ENCODE data around the gene HK1. TPM values are rescaled to one million over a fixed set of nuclear protein-coding genes. Genes with fewer than 3 reads are reported as not detected.

The HK1 gene
- total RNA-seq, 2 experiments from 2014 or later, result 153 to 154 TPM

- Mint-ChIP-seq H3K36me3 (ENCODE audit: low read depth) (no peaks in the 10 kb centered on the region), H3K27ac (no peak within 1 kb of the TSS), H3K9me3 (ENCODE audit: insufficient read depth) (no peaks in the 10 kb centered on the region), H3K4me3 (peak within 1 kb of the TSS; percentile 85), H3K27me3 (ENCODE audit: low read depth) (peaks cover 26% of the 10 kb centered on the region), H3K4me1 (ENCODE audit: low read depth) (peaks cover 29% of the 10 kb centered on the region)
- DNase-seq (peak; percentile 81), ATAC-seq (peak; percentile 97)
- CTCF ChIA-PET, result interaction anchor here (0.9 to 5.0 kb wide), 5 partner anchors 8 to 57 kb away, joined by 3 to 24 read pairs (median 5); no protein-coding TSS in a partner anchor
- POLR2A ChIA-PET, result interaction anchor here (0.9 kb wide), 1 partner anchor 17 kb away, joined by 4 read pairs; no protein-coding TSS in a partner anchor
Observed at GRCh38 chr10:69451209-69451783, 173.0 kb downstream of the HK1 start, which contains the start of gene TSPAN15. Gene TSPAN15, plus strand, starts transcription at chr10:69451465. Its CDS starts 130 bp downstream, at chr10:69451595.

Other genes with a start within 250 kb of the HK1 start
- 100 to 1,000 TPM; 166 to 168 TPM for gene SRGN, start 190.4 kb upstream of the HK1 start, total RNA-seq
- gene VPS26A, start 154.3 kb upstream of the HK1 start, total RNA-seq, result 10 to 100 TPM; 53.6 to 61.9 TPM
- gene SUPV3L1, start 98.3 kb upstream of the HK1 start, total RNA-seq, result 10 to 100 TPM; 35.5 to 36.8 TPM
- gene HKDC1, start 58.2 kb upstream of the HK1 start, total RNA-seq, result 1 to 10 TPM; 1.4 to 1.8 TPM
- not detected for gene TACR2, start 138.4 kb downstream of the HK1 start, total RNA-seq
- gene TSPAN15, start 173.0 kb downstream of the HK1 start, total RNA-seq, result 1 to 10 TPM; 3.8 to 4.7 TPM